ENCODE data around the gene DMD.

The DMD gene

DNA sequence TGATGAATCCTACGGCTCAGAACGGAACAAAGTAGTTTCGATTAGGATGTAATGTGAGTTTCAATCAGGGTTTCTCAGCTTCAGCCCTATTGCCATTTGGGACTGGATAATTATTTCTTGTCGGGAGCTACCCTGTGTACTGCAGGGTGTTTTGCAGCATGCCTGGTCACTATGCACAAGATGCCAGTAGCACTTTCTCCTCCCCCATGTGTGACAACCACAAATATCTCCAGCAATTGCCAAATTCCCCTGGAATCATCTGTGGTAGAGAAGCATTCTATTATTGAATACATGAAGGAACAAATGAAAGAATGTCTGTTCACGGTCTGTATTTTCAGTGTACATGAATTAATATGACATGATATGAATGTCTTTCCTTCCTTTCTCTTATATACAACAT, 1356.6 kb downstream of the DMD start:
- no peak for DNase-seq (ENCODE audit: low read depth)

DNA sequence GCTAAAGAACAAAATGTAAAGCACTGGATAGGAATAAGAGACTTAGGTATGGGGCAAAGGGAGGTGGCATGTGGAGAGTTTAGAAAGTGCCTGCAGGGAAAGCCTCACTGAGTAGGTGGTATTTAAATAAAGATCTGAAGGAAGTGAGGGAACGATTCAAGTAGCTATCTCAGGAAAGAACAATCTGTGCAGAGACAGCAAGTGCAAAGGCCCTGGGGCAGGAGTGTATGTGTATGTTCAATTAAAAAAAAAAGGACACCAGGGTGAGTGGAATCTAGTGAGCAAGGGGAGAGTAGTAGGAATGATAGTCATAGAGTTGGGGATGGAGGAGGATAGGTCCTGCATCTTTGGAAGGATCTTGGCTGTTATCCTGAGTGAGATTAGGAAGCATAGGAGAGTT, 1359.6 kb downstream of the DMD start:
- no peak for DNase-seq (ENCODE audit: low read depth)

DNA sequence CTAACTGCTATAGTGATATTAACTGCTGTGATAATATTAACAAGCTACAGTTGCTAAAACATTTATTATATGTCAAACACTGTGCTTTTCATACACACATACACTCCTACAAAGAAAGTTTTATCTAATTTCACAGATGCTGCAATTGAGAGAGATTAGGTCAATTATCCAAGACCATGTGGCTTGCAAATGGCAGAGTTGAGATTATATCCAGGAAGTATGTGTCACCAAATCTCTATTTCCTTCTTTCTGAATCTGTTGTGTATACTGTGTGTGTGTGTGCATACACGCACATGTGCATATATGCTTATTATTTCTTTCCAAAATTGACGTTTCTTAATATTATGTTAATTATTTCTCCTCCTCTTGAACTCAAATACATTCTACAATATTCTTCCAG, 1363.6 kb downstream of the DMD start:
- DNase-seq (ENCODE audit: low read depth), result no peak

DNA sequence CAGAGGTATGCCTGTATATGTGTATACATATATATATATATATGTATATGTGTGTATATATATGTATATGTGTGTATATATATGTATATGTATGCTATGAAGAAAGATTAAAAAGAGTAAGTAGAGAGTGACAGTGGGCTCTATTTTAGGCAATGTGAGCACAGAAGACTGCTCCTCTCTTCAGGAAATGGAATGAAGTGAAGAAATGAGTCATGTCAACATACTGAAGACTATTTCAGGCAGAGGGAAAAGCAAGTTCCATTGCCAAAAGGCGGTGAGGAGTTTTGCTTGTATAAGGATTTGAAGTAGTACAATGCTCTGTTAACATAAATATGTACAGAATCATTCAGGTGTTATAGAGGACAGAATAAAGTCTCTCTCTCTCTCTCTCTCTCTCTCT, 1366.3 kb downstream of the DMD start:
- DNase-seq (ENCODE audit: low read depth), result no peak

DNA sequence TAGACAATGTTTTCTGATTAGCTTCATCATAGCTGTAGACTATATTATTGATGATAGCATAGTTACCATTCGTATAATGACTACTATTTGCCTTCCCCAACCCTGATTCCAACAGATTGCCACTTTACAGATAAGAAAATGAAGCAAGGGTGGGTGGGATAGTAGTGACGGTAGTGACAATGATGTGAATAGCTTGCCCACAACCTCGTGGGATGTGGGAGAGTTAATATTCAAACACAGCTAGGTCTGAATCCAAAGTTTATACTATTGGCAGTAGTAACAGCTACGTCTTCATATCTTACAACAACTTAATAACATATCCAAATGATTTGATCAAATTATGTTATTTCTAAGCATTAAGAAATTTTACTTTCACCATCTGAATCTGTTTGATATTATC, 1372.7 kb downstream of the DMD start:
- DNase-seq (ENCODE audit: low read depth), result no peak

DNA sequence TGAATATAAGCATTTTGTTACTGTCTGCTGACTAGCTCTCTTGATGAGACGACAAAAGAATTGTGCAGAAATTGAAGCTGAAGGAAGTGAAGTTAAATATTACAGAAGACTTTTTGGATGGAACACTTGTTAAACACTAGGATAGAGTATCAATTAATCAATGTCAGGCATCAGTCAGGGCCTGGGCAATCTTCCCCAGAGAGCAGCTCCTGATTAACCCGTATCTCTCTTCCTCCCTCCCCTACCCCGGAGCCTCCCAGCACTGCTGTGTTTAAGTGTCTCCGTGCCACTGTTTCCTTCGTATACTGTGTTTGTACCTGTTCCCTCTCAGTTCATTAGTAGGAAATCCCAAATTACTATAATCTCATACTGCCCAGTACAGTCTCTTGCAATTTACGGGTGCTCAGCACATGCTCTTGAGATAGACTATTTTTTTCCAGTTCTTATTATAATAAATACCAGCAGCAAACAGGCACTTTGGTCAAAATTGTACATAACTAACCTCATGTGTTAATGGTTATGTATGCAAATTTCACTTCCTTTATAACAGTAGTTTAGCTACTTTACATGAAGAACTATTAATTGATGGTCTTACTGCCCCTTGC, 1373.8 kb downstream of the DMD start:
- DNase-seq (ENCODE audit: low read depth), result no peak

DNA sequence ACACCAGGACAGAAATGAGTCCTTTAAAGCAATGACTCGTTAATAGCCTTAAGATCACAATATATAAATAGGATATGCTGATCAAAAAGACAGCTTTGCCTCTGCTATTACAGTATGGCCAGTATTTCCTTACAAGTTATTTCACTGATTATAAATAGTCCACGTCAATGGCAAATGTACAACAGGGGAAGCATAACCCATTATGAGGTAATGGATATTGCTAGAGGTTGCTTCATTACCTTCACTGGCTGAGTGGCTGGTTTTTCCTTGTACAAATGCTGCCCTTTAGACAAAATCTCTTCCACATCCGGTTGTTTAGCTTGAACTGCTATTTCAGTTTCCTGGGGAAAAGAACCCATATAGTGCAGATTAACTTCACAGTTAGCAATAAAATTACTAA, 1374.9 kb downstream of the DMD start:
- DNase-seq (ENCODE audit: low read depth), result no peak

DNA sequence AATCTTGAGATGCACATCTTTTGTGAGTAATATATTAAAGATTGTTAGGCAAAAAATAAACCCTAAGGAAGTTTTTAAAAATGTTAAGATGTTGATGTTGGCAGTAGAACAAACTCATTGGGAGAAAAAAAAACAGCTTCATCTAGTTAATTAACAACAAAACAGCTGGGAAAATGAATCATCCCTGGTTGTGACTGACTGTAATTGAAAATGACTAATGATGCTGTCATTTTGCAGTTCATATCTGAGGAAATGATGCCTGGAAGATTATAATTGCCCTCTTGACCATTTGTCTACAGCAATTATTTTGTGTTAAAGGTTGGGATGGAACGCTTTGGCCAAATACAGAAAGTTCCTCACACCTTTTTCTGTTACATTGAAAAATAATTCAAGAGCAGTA, 1379.1 kb downstream of the DMD start:
- DNase-seq (ENCODE audit: low read depth), result no peak

DNA sequence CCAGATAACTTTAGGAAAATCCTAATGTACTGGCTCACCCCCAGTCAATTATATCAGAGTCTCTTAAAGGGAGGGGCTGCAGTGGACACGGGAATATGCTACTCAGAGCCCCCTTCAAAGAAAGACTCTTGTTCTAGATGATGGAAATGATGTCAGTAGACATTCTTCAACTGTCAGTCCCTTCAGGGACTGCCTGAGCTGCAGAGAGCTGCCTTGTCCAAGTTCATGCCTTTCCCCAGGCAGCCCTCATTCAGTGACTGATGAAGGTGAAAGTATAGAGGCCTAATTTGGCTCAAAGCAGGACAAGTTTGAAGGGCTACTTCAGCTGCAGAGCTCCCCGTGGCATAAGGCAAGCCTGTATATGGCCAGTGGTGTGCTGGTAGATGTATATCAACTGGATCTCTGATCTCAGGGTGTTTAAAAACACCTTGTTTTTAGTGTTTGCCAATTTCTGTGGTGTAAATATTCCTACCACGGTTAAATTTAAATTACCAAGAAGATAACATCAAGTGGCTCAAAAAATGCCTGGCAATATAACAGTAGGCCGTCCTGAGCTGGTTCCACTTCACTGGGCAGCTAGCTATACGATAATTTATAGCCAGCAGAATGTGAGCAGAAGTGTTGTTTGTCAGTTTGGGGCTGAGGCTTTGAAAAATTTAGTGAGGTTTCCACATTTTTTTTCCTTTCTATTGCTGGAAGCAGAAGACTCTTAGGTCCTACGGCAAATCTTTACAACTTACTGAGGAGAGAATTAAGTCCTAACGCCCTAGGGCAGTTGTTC, 1390.7 kb downstream of the DMD start:
- DNase-seq (ENCODE audit: low read depth), result no peak

DNA sequence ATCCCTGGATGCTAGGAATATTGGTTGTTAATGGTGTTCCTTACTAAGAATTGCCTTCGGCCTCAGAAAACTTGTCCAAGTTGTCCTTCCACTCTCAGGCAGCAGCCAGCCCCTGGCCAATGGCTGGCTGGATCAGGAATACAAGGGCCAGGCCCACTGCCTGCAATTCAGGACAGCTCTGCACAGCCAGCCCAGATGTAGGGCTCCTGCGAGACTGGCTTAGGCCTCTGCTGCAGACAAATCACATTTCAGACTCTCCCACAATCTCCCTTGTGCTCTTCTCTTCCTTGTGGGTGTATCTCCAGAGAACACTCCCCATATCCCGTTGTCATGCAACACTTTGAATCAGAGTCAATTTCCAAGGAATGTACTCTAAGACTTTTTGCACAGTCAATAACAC, 1391.9 kb downstream of the DMD start:
- no peak for DNase-seq (ENCODE audit: low read depth)

DNA sequence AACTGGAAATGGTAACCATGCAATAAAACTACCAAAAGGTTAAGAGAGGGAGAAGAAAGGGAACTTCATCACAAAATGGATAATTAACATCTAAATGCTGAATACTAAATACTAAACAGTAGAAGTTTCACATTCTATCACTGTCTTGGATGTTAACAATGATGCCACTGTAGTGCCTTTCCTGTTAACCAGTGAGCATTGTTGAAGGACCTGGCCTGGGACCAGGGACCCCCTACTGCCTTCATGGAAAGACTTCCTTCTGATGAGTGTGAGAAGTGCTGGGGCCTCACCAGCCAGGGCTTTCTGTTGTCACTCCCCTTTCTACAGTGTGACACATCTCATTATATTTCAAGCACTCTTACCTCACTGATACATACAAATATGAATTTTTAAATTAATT, 1400.2 kb downstream of the DMD start:
- DNase-seq (ENCODE audit: low read depth), result no peak

DNA sequence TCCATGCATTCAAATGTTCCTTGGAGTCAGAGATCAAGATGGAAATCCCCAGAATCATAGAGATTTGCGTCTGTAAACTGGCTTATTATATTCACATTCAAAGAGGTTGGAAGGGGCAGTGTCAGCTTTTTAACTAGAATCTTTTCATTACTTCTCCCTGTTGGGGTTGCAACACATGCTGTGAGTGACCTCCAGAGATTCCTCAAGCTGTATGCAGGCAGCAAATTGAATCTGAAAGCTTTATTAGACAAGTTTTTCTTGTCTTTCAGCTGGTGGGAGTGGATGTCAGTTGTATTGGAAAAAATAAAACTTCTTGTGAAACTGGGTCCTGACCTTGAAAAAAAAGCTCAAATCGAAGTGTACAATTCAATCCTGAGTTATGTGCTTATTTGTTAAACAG, 1403.0 kb downstream of the DMD start:
- DNase-seq (ENCODE audit: low read depth), result no peak

DNA sequence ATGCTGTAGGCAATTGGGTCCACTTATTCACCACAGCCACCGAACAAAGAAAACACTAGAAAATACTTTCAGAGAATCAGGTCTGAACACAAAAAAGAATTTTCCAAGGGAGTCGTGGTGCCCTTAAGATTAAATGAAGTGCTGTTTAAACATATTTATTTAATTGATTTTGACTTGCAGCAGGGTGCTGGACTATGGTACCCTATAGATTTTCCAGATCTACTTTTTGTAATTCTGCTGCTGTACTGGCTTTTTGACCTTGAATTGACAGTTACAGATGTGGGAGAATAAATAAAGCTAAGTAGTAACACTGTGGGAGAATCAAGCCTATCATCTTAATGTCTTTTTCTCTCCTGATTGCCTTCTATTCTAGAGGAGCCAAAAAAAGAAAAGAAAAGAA, 1404.2 kb downstream of the DMD start:
- no peak for DNase-seq (ENCODE audit: low read depth)

DNA sequence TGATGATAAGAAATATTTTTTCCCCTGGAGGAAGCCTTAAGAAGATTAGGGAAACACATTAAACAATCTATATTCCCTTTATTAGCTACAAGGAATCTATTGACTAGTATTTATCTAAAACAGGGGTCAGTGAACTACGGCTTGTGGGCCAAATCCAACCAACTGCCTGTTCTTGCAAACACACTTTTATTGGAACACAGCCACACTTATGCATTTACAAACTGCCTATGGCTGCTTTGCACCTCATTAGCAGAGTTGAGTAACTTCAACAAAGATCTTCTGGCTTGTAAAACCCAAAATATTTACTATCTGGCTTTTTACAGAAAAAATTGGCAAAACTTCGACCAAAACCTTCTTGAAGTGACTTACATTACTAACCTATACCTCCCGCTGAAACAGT, 1405.6 kb downstream of the DMD start:
- DNase-seq (ENCODE audit: low read depth), result no peak

DNA sequence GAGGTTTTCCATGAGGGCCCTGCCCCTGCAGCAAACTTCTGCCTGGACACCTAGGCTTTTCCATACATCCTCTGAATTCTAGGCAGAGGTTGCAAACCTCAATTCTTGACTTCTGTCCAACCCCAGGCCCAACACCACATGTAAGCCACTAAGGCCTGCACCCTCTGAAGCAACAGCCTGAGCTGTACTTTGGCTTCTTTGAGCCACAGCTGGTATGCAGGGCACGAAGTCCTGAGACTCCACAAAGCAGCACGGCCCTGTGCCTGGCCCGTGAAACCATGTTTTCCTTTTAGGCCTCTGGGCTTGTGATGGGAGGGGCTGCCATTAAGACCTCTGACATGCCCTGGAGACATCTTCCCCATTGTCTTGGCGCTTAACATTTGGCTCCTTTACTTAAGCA, 1411.1 kb downstream of the DMD start:
- no peak for DNase-seq (ENCODE audit: low read depth)

DNA sequence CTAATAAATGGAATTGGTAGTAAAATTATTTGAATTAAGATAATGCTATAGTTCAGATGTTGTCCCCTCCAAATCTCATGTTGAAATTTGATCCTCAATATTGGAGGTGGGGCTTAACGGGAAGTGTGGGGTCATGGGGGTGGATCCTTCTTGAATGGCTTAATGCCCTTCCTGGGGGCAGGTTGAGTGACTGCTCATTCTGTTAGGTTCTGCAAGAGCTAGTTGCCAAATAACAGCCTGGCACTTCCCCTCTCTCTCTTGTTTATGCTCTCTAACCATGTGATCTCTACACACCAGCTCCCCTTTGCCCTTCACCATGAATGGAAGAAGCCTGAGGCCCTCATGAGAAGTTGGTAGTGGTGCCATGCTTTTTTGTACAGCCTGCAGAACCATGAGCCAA, 1414.7 kb downstream of the DMD start:
- no peak for DNase-seq (ENCODE audit: low read depth)

DNA sequence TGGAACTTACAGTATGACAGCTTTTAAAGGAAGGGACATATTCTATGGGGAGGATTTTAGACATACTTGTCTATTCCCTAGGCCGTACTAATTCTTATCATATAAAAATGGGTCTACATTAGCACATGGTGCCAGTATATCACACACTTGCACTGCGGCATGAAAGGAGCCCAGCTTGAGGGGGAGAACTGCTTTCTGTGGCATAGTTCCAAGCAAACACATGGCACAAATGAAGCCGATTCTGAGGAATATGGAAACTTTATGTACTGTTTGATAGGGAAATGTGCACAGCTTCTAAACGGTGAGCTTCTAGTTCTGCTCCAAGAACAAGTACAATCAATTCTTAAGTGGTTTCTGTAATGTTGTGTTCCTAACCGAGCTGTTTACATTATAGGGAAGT, 1463.9 kb downstream of the DMD start:
- DNase-seq (ENCODE audit: low read depth), result no peak

DNA sequence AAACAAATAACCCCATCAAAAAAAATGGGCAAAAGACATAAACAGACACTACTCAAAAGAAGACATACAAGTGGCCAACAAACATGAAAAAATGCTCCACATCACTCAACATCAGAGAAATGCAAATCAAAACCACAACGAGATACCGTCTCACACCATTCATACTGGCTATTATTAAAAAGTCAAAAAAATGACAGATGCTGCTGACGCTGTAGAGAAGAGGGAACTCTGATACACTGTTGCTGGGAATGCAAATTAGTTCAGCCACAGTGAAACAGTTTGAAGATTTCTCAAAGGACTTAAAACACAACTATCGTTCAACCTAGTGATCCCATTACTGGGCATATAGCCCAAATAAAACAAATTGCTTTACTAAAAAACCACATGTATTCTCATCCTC, 1468.3 kb downstream of the DMD start:
- DNase-seq (ENCODE audit: low read depth), result no peak

DNA sequence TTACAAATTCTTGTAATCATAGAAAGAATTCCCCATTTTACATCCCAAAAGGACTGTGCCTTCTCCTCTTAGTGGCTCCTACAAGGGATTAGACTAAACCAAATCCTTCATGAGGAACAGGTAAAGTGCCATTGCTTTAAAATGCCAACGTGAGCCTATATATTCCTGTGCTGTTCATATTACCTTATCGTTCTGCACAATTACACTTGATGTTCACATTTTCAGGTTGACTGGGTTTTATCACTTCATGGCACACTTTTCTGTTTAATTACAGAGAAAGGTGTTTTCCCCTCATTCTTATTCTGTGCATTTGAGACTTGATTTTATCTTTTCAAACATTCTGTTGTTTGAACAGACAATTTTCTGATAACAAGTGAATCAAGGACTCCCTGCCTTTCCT, 1493.9 kb downstream of the DMD start:
- no peak for DNase-seq (ENCODE audit: low read depth)

DNA sequence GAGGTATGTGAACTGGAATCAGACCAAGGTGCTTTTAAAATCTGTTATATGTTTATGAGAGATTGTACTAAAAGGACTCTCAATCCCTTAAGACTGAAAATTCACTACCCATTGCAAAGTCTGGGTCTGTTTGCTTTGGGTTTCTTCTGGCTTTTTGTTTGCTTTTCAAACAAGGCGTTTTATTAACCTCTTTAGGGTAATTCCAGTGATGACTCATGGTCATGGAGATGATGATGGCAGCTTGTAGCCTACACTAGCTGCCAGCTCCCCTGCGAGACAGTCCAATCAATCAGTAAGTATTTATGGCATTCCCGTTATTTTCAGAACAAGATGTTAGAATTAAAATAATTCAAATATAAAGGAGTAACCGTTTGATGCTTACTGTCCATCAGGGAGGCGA, 1495.7 kb downstream of the DMD start:
- no peak for DNase-seq (ENCODE audit: low read depth)

DNA sequence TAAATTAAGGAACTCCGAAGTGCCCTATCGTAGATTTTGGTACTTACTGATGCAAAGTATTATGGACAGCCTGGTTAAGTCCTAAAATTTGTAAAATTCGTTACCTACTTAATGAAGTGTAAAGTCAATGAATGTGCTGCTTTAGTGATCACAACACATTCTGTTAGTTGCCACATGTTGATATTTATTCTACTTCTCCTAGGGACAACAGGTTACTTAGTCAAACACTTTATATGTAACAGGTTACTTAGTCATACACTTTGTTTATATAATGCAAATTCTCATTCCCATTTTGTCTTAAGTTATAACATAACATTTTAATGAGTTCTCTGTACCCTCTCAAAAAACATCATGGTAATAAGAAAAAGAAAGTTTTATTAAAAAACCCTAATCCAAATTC, 1496.6 kb downstream of the DMD start:
- no peak for DNase-seq (ENCODE audit: low read depth)

DNA sequence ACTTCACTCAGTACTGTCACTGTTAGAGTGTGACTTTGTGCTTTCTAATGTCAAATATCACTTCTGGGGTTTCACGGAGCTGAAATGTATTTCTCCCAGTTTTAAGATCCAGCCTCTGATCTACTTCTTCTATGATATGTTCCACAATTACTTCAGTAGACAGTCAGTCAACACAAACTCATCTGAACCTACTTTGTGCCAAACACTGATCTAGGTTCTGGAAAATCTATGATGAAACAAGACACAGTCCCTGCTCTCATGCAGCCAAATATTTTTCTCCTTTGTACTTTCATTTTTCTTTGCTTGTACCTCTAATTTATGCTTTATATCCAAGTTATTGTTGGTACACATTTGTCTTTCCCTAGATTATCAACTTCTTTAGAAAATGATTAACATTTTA, 1498.2 kb downstream of the DMD start:
- DNase-seq (ENCODE audit: low read depth), result no peak

DNA sequence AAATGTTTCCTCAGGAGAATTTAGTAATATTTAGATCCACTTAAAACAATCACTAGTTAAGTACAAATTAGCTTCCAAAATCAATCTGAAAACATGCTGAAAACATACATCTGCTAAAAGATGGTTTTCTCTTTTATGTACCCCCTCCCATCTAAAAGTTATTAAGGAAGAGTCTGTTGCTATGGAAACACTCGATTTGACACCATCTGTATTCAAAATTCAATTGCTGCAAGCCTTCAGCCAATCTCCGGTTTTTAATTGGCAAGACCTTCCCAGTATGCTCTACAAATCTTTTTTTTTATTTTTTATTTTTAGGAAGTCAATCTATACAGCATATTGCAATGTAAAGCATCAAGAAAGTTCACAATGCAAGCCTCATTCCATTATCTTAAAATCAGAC, 1500.2 kb downstream of the DMD start:
- DNase-seq (ENCODE audit: low read depth), result no peak

DNA sequence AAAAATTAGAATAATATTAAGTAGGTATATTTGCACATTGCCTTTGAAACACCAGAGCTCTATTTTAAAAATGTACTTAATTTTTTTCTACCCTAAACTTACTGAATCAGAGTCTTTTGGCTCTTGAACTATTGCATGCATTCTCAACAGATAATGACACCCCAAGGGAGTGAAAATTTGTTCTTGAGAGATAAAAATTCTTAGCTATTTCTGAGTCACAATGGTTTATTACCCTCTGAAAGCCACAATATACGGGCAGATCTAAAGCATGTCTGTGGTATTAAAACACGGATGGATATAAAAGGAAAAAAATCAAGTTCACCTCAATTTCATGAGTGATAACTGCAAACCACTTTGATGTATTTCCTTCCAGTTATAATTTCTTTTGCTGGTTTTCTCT, 1503.2 kb downstream of the DMD start:
- no peak for DNase-seq (ENCODE audit: low read depth)

All from CMK (cell line).